HT1080 (cell line): ENCODE measurements around the gene NTSR2. TPM values are rescaled to one million over a fixed set of nuclear protein-coding genes. Genes with fewer than 3 reads are reported as not detected.

Experiments
- DNase-seq: peaks from one replicate; pipeline ENCODE4 v3.0.0-alpha.2; 2015; ENCODE audit warnings: low read depth
- total RNA-seq: library from RNA; depleted of rRNA; stranded (reverse); fragments of >200 nt; shearing (Covaris generic); gene quantifications from 2 replicates; pipeline ENCODE4 v1.2.3, GENCODE V29; 2014

NTSR2 gene
- total RNA-seq, 1 experiment from 2014 or later = not detected

GRCh38 chr2:11699686-11700670 lies 30.0 kb upstream of the NTSR2 start:
- no peak for DNase-seq

GRCh38 chr2:11698009-11698922 lies 28.3 kb upstream of the NTSR2 start:
- DNase-seq = peak; percentile 62

GRCh38 chr2:11697103-11697871 lies 27.3 kb upstream of the NTSR2 start:
- peak; percentile 94 for DNase-seq

GRCh38 chr2:11696736-11697102 lies 26.7 kb upstream of the NTSR2 start:
- no peak for DNase-seq

GRCh38 chr2:11695576-11695975 lies 25.6 kb upstream of the NTSR2 start:
- DNase-seq = no peak

GRCh38 chr2:11692966-11693521 lies 23.0 kb upstream of the NTSR2 start:
- peak; percentile 61 for DNase-seq

GRCh38 chr2:11691076-11691660 lies 21.2 kb upstream of the NTSR2 start:
- DNase-seq = no peak

- DNase-seq = peak; percentile 83
These were observed 18.5 kb upstream of the NTSR2 start for GRCh38 chr2:11688222-11689069.

- no peak for DNase-seq
These were observed 17.7 kb upstream of the NTSR2 start for GRCh38 chr2:11687736-11688135.

GRCh38 chr2:11685906-11686470 lies 16.0 kb upstream of the NTSR2 start:
- no peak for DNase-seq

- DNase-seq = no peak
These were observed 15.0 kb upstream of the NTSR2 start for GRCh38 chr2:11684894-11685460.

- DNase-seq = no peak
These were observed 14.0 kb upstream of the NTSR2 start for GRCh38 chr2:11683966-11684365.

- DNase-seq = no peak
These were observed 13.5 kb upstream of the NTSR2 start for GRCh38 chr2:11683476-11683875.

- DNase-seq = no peak
These were observed 12.6 kb upstream of the NTSR2 start for GRCh38 chr2:11682590-11682915.

- peak; percentile 37 for DNase-seq
These were observed 12.0 kb upstream of the NTSR2 start for GRCh38 chr2:11681722-11682589.

GRCh38 chr2:11680901-11681721 lies 11.1 kb upstream of the NTSR2 start:
- DNase-seq = no peak
